ENCODE results near the gene ENPP4.
"Not testable (repeated sequence)": the region's sequence is repeated elsewhere in the genome, so short reads cannot be mapped to it uniquely, and the experiment has no call there.

ENPP4 gene

DNA sequence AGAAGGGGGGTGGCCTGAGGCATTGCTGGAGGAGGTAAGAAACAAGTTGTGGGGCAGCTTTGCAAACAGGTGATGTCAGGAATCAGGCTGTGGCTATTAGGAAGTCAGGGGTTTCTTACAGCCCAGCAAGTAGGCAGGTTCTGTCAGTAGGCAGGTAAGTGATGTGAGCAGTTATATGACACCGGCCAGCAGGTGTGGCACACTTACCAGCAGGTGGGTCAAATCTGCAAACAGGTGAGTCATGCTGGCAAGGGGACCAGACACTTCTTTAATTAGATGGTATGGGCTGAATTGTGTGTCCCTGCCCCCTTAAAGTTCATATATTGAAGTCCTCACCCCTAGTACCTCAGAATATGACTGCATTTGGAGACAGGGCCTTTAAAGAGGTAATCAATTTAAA is 16.4 kb upstream of the ENPP4 start:
- no peak for FAIRE-seq
- no peak for DNase-seq (ENCODE audit: insufficient read length, low spot score)
- TF ChIP-seq POLR2A (IDR thresholded peaks at IDR 0.05; ENCODE audit: low read depth, low read length) = no peak

GRCh38 chr6:46115634-46116033 is 14.2 kb upstream of the ENPP4 start:
- no peak for FAIRE-seq
- no peak for DNase-seq (ENCODE audit: insufficient read length, low spot score)
- no peak for TF ChIP-seq POLR2A (IDR thresholded peaks at IDR 0.05; ENCODE audit: low read depth, low read length)

- TF ChIP-seq POLR2A (IDR thresholded peaks at IDR 0.05; ENCODE audit: low read depth, low read length) = no peak
- DNase-seq (ENCODE audit: insufficient read length, low spot score) (no peak), FAIRE-seq (no peak)
These were observed 13.5 kb upstream of the ENPP4 start for GRCh38 chr6:46116289-46116688.

DNA sequence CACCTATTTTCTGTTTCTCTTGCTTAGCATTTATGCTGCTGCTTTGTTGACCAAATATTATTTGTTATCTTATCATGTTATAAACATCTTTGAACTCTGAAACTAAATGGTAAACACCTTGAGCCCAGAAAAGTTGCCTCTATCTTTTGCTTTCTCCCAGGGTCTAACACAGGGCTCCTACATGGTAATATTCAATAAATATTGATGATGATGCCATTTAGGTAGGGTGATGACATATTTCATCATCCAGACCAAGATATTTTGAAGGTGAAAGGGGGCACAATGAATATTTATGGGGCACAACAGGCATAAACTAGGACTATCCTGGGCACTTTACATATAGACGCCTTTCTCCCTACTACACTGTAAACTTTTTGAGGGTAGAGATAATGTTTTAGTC is 11.6 kb upstream of the ENPP4 start:
- FAIRE-seq = no peak

GRCh38 chr6:46118836-46119235 is 11.0 kb upstream of the ENPP4 start:
- FAIRE-seq = no peak
- no peak for TF ChIP-seq POLR2A (IDR thresholded peaks at IDR 0.05; ENCODE audit: low read depth, low read length)
- no peak for DNase-seq (ENCODE audit: insufficient read length, low spot score)

More for the DNA sequence above, 11.6 kb upstream of the ENPP4 start:
- TF ChIP-seq POLR2A (IDR thresholded peaks at IDR 0.05; ENCODE audit: low read depth, low read length) = no peak
- DNase-seq (ENCODE audit: insufficient read length, low spot score) = no peak

- DNase-seq (ENCODE audit: insufficient read length, low spot score); FAIRE-seq: not testable (repeated sequence)
These were observed 10.1 kb upstream of the ENPP4 start for GRCh38 chr6:46119679-46120078.

- FAIRE-seq = no peak
- DNase-seq (ENCODE audit: insufficient read length, low spot score) = no peak
- TF ChIP-seq POLR2A (IDR thresholded peaks at IDR 0.05; ENCODE audit: low read depth, low read length) = no peak
These were observed 1.3 kb upstream of the ENPP4 start for GRCh38 chr6:46128476-46128875.

DNA sequence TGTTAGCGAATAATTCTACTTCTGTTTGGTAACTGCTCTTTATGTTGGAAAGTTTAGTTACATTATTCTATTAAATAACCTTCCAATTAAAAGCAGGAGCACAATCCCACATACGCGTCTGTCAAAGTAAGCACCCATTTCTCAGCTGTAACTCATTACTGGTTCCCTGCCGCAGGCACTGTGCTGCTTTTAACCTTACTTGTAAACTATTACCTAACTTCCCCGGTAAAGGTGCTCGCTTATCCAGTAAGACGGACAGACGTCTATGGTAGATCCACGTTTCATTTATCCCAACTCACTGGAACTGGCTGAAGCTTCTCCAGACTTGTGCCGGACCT is 529 bp upstream of the ENPP4 start:
- DNase-seq (ENCODE audit: insufficient read length, low spot score) (no peak), FAIRE-seq (no peak)
- no peak for TF ChIP-seq POLR2A (IDR thresholded peaks at IDR 0.05; ENCODE audit: low read depth, low read length)

DNA sequence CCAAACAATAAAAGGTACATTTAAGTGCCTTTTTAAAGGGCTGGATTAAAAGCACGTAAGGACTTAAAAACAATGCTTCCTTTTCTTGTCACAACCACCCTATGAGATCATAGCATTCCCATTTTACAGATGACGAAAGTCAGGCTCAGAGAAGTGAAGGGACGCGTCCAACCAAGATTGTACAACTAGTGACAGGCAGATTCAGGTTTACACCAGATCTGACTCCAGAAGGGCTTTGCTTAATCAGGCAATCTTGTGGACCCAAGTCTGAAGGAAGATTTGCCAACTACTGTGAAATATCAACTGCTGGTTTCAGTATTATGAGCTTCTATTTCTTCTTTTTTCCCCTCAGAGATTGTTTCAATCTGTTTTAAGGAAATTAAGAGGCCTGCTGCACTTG is 877 bp downstream of the ENPP4 start:
- no peak for TF ChIP-seq POLR2A (IDR thresholded peaks at IDR 0.05; ENCODE audit: low read depth, low read length)

DNA sequence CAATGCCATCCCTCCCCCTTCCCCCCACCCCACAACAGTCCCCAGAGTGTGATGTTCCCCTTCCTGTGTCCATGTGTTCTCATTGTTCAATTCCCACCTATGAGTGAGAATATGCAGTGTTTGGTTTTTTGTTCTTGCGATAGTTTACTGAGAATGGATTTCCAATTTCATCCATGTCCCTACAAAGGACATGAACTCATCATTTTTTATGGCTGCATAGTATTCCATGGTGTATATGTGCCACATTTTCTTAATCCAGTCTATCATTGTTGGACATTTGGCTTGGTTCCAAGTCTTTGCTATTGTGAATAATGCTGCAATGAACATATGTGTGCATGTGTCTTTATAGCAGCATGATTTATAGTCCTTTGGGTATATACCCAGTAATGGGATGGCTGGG is 1.5 kb downstream of the ENPP4 start:
- DNase-seq (ENCODE audit: insufficient read length, low spot score); FAIRE-seq: not testable (repeated sequence)

More for the DNA sequence above, 877 bp downstream of the ENPP4 start:
- DNase-seq (ENCODE audit: insufficient read length, low spot score) (no peak), FAIRE-seq (no peak)

DNA sequence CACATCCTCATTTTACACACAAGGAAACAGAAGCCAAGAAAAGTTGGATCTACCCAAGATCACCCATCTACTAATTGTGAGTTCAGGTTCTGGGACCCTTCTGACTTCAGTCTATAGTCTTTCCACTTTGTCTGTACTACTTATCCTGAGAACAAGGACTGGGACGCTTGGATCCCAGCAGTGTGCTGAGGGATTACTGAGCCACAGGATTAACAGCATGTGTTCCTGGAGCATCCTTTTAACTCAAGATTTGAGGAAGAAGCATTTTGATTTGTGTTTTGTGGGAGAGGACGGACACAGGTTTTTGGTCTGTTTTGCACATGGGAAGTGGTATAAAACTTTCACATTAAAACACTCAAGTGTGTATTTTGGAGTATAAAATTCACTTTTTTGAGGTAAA is 4.4 kb downstream of the ENPP4 start:
- TF ChIP-seq POLR2A (IDR thresholded peaks at IDR 0.05; ENCODE audit: low read depth, low read length) = no peak
- DNase-seq (ENCODE audit: insufficient read length, low spot score) (no peak), FAIRE-seq (no peak)

DNA sequence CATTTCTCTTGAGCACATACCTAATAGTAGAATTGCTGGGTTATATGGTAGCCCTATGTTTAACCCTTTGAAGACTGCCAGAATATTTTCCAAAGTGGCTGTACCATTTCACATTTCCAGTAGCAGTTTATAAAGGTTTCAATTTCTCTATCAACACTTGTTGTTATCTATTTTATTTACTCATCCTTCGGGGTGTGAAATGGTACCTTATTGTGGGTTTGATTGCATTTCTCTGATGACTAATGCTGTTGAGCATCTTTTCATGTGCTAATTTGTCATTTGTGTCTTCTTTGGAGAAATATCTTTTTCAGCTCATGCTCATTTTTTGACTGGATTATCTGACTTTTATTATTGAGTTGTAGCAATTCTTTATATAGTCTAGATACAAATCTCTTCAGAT is 5.4 kb downstream of the ENPP4 start:
- no peak for DNase-seq (ENCODE audit: insufficient read length, low spot score)
- no peak for TF ChIP-seq POLR2A (IDR thresholded peaks at IDR 0.05; ENCODE audit: low read depth, low read length)
- FAIRE-seq = no peak

- FAIRE-seq (no peak), DNase-seq (ENCODE audit: insufficient read length, low spot score) (no peak)
- TF ChIP-seq POLR2A (IDR thresholded peaks at IDR 0.05; ENCODE audit: low read depth, low read length) = no peak
These were observed 7.0 kb downstream of the ENPP4 start for GRCh38 chr6:46136831-46137230.

DNA sequence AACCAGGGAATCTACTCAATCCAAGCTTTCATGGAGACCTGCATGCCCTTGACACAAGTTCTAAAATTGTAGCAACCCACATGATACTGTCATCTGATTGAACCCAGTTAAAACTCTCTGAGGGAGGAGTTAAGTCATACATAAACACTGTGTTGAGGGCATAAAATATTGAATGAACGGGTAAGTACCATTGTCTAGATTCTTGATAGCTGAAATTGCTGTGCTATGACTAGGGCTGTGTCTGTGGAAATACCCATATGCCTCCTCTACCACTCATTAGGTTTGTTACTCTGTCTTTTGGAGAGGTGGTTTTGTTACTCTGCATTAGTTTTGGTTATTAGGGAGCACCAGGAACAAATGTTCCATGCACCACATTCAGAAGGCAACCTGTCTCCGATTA is 7.6 kb downstream of the ENPP4 start:
- no peak for TF ChIP-seq POLR2A (IDR thresholded peaks at IDR 0.05; ENCODE audit: low read depth, low read length)
- FAIRE-seq (no peak), DNase-seq (ENCODE audit: insufficient read length, low spot score) (no peak)

GRCh38 chr6:46138281-46138680 is 8.5 kb downstream of the ENPP4 start:
- TF ChIP-seq POLR2A (IDR thresholded peaks at IDR 0.05; ENCODE audit: low read depth, low read length) = no peak
- FAIRE-seq (no peak), DNase-seq (ENCODE audit: insufficient read length, low spot score) (no peak)

GRCh38 chr6:46144270-46144669 is 14.5 kb downstream of the ENPP4 start:
- DNase-seq (ENCODE audit: insufficient read length, low spot score) (no peak), FAIRE-seq (no peak)
- no peak for TF ChIP-seq POLR2A (IDR thresholded peaks at IDR 0.05; ENCODE audit: low read depth, low read length)

- FAIRE-seq; DNase-seq (ENCODE audit: insufficient read length, low spot score): not testable (repeated sequence)
These were observed 19.3 kb downstream of the ENPP4 start for GRCh38 chr6:46149066-46149465.

All from H54 (cell line).